ENCODE results near the gene HAUS8. TPM values are rescaled to one million over a fixed set of nuclear protein-coding genes. Genes with fewer than 3 reads are reported as not detected.

Gene HAUS8
- total and polyA plus RNA-seq, 9 of the 15 experiments (the other 6 are each of a cell fraction or from before 2014, with no cell fraction given): 20.5 to 53.2 (median 36.0) TPM

DNA sequence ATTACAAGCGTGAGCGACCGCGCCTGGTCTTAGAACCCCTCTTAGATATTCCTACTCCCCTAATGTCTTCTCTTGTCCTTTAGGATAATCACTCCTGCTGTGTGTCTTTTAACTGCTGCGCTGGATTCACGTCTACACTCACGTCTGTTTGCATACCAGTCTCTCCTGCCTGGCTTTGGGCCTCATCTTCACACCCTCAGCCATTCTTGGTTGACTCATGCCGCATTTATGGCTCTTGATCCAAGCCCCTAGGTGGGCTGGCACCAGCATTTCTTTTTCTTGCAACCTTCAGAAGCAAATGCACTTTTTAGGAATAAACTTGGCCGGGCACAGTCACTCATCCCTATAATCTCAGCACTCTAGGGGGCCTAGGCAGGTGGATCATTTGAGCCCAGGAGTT, 23.1 kb upstream of the HAUS8 start:
- H3K4me3 ChIP-seq: no peak overlapping the region
- ATAC-seq (no peak), DNase-seq (ENCODE audit: extremely low read depth in 1 of 4, low spot score in 3 of 4) (no peak), FAIRE-seq (no peak)
- peaks cover 4% of the 10 kb centered on the region; the same call in 1 of the 2 replicates for H4K20me1 ChIP-seq (replicated peaks; ENCODE audit: control insufficient read depth, insufficient read depth, low read length)
- 0 out of 2 replicates have a peak, but pooled peaks cover 2% of the 10 kb centered on the region for H3K9me3 ChIP-seq (replicated peaks; ENCODE audit: control insufficient read depth, insufficient read depth, low read depth, low read length)
- H3K27me3 ChIP-seq (ENCODE audit: control insufficient read depth in 2 of 2, insufficient read depth in 2 of 2, low read length in 2 of 2): no peaks in the 10 kb centered on the region
- intact Hi-C loops (cut with micrococcal nuclease): no loop called here
- H3K9me1 ChIP-seq (ENCODE audit: control insufficient read depth, insufficient read depth, low read length): no peaks in the 10 kb centered on the region
- no peak overlapping the region for H3K4me2 ChIP-seq (ENCODE audit: insufficient read depth, low read length)
- ChIA-PET POLR2A (no interaction called here), CTCF (ENCODE audit: low intra/inter-chr PET ratio) (no interaction called here)
- in situ Hi-C loops (cut with MboI): no loop called here
- 88% methylated on average over 9 of the region's 9 CpGs for WGBS (ENCODE audit: insufficient coverage, low coverage, missing lambda C conversion rate)
- H2AFZ ChIP-seq (ENCODE audit: low read depth, low read length): no peak overlapping the region
- no peak overlapping the region; the same call in 2 of the 3 replicates for H3K27ac ChIP-seq (ENCODE audit: extremely low read depth, low read depth, low read length)
- TF ChIP-seq, protein P1, sequence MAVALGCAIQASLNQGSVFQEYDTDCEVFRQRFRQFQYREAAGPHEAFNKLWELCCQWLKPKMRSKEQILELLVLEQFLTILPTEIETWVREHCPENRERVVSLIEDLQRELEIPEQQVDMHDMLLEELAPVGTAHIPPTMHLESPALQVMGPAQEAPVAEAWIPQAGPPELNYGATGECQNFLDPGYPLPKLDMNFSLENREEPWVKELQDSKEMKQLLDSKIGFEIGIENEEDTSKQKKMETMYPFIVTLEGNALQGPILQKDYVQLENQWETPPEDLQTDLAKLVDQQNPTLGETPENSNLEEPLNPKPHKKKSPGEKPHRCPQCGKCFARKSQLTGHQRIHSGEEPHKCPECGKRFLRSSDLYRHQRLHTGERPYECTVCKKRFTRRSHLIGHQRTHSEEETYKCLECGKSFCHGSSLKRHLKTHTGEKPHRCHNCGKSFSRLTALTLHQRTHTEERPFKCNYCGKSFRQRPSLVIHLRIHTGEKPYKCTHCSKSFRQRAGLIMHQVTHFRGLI (CRISPR knock-in tag; IDR thresholded peaks at IDR 0.05): no peak
- TF ChIP-seq JUN (IDR thresholded peaks at IDR 0.05; ENCODE audit: borderline replicate concordance, low read depth, low read length) (no peak), JUN (CRISPR knock-in tag; IDR thresholded peaks at IDR 0.05; ENCODE audit: borderline replicate concordance) (no peak)
- peaks cover 20 to 26% of the 10 kb centered on the region in 2 experiments for H3K4me1 ChIP-seq (replicated peaks in 1 of 2; ENCODE audit: control insufficient read depth in 2 of 2, insufficient read depth in 2 of 2, low read length in 2 of 2)
- peak overlapping the region in 1 of 2 experiments; percentile 64; a peak in 2 of 4 replicates for H3K9ac ChIP-seq (ENCODE audit: insufficient read depth in 1 of 2, low read depth in 2 of 2, low read length in 2 of 2)
- H3K79me2 ChIP-seq (ENCODE audit: control insufficient read depth, insufficient read depth, low read length): peaks cover 61% of the 10 kb centered on the region
- BruUV-seq (replicated peaks): no TSS peak
- H3K36me3 ChIP-seq (ENCODE audit: control insufficient read depth, insufficient read depth, low read length): peaks cover 30% of the 10 kb centered on the region; the same call in 2 of the 3 replicates
